Endodermal cell (in vitro differentiated cells): ENCODE data around the gene PDZD7. TPM values are rescaled to one million over a fixed set of nuclear protein-coding genes. Genes with fewer than 3 reads are reported as not detected.

Source experiments
- DNase-seq: peaks from one replicate; pipeline ENCODE4 v3.0.0-alpha.2; 2017
- H3K27ac ChIP-seq: 2 replicates; pipeline ENCODE4 v1.5.1; 2013; ENCODE audit warnings: mild to moderate bottlenecking, low read depth, low read length, moderate library complexity
- H3K27me3 ChIP-seq: 2 replicates; pipeline ENCODE4 v1.6.1; 2013; ENCODE audit warnings: mild to moderate bottlenecking, low read length, moderate library complexity; ENCODE audit not compliant: insufficient read depth, control insufficient read depth, poor library complexity, severe bottlenecking
- H3K36me3 ChIP-seq: 2 replicates; pipeline ENCODE4 v1.7.0; 2013; ENCODE audit warnings: mild to moderate bottlenecking, low read length, moderate library complexity; ENCODE audit not compliant: control insufficient read depth, insufficient read depth
- H3K4me1 ChIP-seq: one replicate; pipeline ENCODE4 v1.7.0; 2013; ENCODE audit warnings: low read length; ENCODE audit not compliant: control insufficient read depth, insufficient read depth
- H3K4me3 ChIP-seq: 2 replicates; pipeline ENCODE4 v1.5.1; 2013; ENCODE audit warnings: mild to moderate bottlenecking, low read length, moderate library complexity
- H3K9ac ChIP-seq: 2 replicates; pipeline ENCODE4 v1.6.1; 2013; ENCODE audit warnings: mild to moderate bottlenecking, low read length, moderate library complexity; ENCODE audit not compliant: poor library complexity, severe bottlenecking; ENCODE audit errors: extremely low read depth
- H3K9me3 ChIP-seq: 2 replicates; pipeline ENCODE4 v1.6.1; 2013; ENCODE audit warnings: mild to moderate bottlenecking, low read length, moderate library complexity; ENCODE audit not compliant: control insufficient read depth
- H3K27ac Mint-ChIP-seq: 2 replicates; pipeline ENCODE4 v1.8.0; 2020; ENCODE audit warnings: mixed read lengths
- H3K27me3 Mint-ChIP-seq: 2 replicates; pipeline ENCODE4 v1.8.0; 2021; ENCODE audit warnings: mild to moderate bottlenecking, mixed read lengths; ENCODE audit not compliant: insufficient read depth
- H3K36me3 Mint-ChIP-seq: 2 replicates; pipeline ENCODE4 v1.8.0; 2020; ENCODE audit warnings: low read depth, mixed read lengths
- H3K4me1 Mint-ChIP-seq: 2 replicates; pipeline ENCODE4 v1.8.0; 2020; ENCODE audit warnings: mixed read lengths
- H3K4me3 Mint-ChIP-seq: 2 replicates; pipeline ENCODE4 v1.8.0; 2020; ENCODE audit warnings: mild to moderate bottlenecking, moderate library complexity, mixed read lengths
- H3K9me3 Mint-ChIP-seq: 2 replicates; pipeline ENCODE4 v1.8.0; 2020; ENCODE audit warnings: mild to moderate bottlenecking, mixed read lengths
- WGBS, 2 experiments: methylation state at CpG; one replicate each; pipeline versions ENCODE4 v1.1.5 to v1.1.7; 2013; ENCODE audit warnings: missing lambda C conversion rate in 2 of 2, mixed read lengths in 1 of 2; ENCODE audit not compliant: insufficient coverage in 1 of 2, insufficient read length in 1 of 2; 5-methylcytosine and 5-hydroxymethylcytosine counted together
- long read RNA-seq, 4 experiments: library from polyadenylated mRNA in 2 of 4; library from RNA in 1 of 4; library from capped mRNA in 1 of 4; stranded (forward) in 3 of 4; unstranded in 1 of 4; transcript quantifications; one replicate each; pipeline ENCODE4 v2.0.0, GENCODE V29; 2020 to 2021; ENCODE audit warnings: inconsistent platforms in 1 of 4
- polyA plus RNA-seq, 2 experiments: library from polyadenylated mRNA; stranded (reverse); fragments of 50-300 nt; gene quantifications; one replicate each; pipeline ENCODE4 v1.2.3, GENCODE V29; 2013
- total RNA-seq, 2 donors: library from RNA; stranded (reverse); fragmentation: NEBNext Ultra II Directional in 1 of 2; extraction: Animal tissue kit (Norgen Biotek cat#: 25700) in 1 of 2; gene quantifications; 2 replicates in 1 of 2; 3 replicates in 1 of 2; pipeline ENCODE4 v1.2.1, GENCODE V29; 2021
- TF ChIP-seq, protein P1 (sequence below): fragments of 200-600 bp; sonication (generic); conservative IDR thresholded peaks from 2 replicates; pipeline ENCODE4 v1.5.0; 2021; ENCODE audit warnings: antibody characterized with exemption, mild to moderate bottlenecking

Gene PDZD7
- 1 to 10 TPM in 1 of 2 donors, under 1 TPM in 1; 0.49 to 1.1 TPM for total RNA-seq
- 0.53 TPM for polyA plus RNA-seq (2013, experiment 1 of 2)
- polyA plus RNA-seq (2013, experiment 2 of 2), result 0.50 TPM
- long read RNA-seq, experiment 1, result 0 reads
- long read RNA-seq, experiment 2, partial matches to known transcripts, result 0 of 3 reads
- long read RNA-seq, experiment 2, other reads (novel, unspliced or antisense), result 1 of 3 reads
- long read RNA-seq, experiment 3, partial matches to known transcripts, result 0 of 4 reads
- long read RNA-seq, experiment 3, other reads (novel, unspliced or antisense), result 3 of 4 reads
- long read RNA-seq, experiment 4, partial matches to known transcripts, result 0 of 1 reads
- long read RNA-seq, experiment 4, other reads (novel, unspliced or antisense), result 0 of 1 reads

DNA sequence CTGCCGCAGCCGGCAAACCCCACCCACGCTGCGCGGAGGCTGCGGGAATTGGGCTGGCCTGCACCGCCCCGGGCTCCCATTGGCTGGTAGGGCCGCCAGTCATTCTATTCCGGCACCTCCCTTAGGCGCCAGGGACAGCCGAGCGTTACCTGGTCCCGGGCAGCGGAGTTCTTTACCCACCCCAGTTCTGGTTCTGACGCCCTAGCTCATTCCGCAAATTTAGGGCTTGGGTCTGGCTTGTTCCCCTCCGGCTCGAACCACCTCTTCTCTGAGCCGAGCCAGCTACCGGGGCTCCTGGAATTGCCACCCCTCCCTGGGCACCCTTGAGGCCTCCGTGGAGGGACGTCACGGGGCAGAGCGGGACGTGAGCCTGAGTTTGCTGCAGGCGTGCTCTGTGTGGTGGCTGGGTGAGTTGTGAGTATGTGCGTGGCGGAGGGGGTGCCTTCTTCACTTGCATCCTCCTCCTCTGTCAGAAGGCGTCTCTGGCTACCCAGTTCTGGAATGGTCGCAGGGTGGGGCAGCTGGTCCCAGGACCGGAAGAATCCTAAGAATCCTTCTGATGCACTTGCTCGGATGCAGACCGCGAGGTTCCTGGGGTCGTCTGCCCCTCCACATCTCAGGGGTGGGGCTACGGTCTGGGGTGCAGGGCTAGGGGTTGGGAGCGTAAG, at the start of gene PDZD7, which contains the start of gene SFXN3:
PDZD7 (minus strand) TSS at position 2 of the 668 bp plus-strand sequence. CDS start 910 bp downstream, outside the sequence.
SFXN3 (plus strand) TSS at position 107 of the 668 bp plus-strand sequence. CDS start 3,461 bp downstream, outside the sequence.
- H3K9ac ChIP-seq, result no peak within 1 kb of the TSS
- H3K4me3 ChIP-seq, result peak within 1 kb of the TSS; percentile 83
- Mint-ChIP-seq H3K36me3 (no peaks in the 10 kb centered on the region), H3K4me3 (peak within 1 kb of the TSS; percentile 49), H3K27ac (peak within 1 kb of the TSS; percentile 48), H3K27me3 (peaks cover 82% of the 10 kb centered on the region), H3K9me3 (no peaks in the 10 kb centered on the region), H3K4me1 (peaks cover 32% of the 10 kb centered on the region)
- H3K27ac ChIP-seq, result no peak within 1 kb of the TSS
- H3K27me3 ChIP-seq, result peaks cover 63% of the 10 kb centered on the region
- peak; percentile 98 for DNase-seq
- TF ChIP-seq, protein P1, sequence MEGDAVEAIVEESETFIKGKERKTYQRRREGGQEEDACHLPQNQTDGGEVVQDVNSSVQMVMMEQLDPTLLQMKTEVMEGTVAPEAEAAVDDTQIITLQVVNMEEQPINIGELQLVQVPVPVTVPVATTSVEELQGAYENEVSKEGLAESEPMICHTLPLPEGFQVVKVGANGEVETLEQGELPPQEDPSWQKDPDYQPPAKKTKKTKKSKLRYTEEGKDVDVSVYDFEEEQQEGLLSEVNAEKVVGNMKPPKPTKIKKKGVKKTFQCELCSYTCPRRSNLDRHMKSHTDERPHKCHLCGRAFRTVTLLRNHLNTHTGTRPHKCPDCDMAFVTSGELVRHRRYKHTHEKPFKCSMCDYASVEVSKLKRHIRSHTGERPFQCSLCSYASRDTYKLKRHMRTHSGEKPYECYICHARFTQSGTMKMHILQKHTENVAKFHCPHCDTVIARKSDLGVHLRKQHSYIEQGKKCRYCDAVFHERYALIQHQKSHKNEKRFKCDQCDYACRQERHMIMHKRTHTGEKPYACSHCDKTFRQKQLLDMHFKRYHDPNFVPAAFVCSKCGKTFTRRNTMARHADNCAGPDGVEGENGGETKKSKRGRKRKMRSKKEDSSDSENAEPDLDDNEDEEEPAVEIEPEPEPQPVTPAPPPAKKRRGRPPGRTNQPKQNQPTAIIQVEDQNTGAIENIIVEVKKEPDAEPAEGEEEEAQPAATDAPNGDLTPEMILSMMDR, result no peak
- 1 to 3% methylated on average over 12 to 38 of the region's 38 CpGs for WGBS, 2 experiments
- H3K4me1 ChIP-seq, result peaks cover 4% of the 10 kb centered on the region
- H3K9me3 ChIP-seq, result no peaks in the 10 kb centered on the region
- H3K36me3 ChIP-seq, result no peaks in the 10 kb centered on the region

DNA sequence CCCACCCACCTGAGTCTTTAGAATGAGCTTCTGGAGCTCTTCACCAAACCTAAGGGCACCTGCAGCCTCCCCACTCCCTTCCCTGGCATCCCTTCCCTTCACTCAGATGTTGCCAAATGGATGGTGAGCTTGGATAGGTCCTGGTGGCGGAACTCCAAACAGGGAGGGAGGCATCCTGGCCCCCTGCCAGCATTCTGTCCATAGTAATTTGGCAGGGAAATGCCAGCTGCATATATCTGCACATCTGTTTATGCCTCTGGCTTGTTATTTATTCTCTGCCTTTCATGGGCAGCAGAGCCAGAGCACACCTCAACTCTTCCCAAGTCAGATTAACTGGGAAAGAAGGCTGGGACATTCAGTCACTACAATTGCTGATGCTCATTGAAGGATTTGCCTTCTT, 48.9 kb upstream of the PDZD7 start:
- Histone ChIP-seq H3K4me3 (no peak overlapping the region), H3K9me3 (no peaks in the 10 kb centered on the region), H3K9ac (no peak overlapping the region), H3K27me3 (peaks cover 77% of the 10 kb centered on the region), H3K27ac (no peak overlapping the region), H3K36me3 (no peaks in the 10 kb centered on the region), H3K4me1 (no peaks in the 10 kb centered on the region)
- H3K4me3 Mint-ChIP-seq, result no peak overlapping the region
- H3K9me3 Mint-ChIP-seq, result no peaks in the 10 kb centered on the region
- no peak overlapping the region for H3K27ac Mint-ChIP-seq
- no peaks in the 10 kb centered on the region for H3K36me3 Mint-ChIP-seq
- WGBS, 2 experiments, result 80 to 100% methylated on average over 1 of the region's 1 CpG
- H3K4me1 Mint-ChIP-seq, result peaks cover 6% of the 10 kb centered on the region
- H3K27me3 Mint-ChIP-seq, result peaks cover 68% of the 10 kb centered on the region
- TF ChIP-seq, protein P1, result no peak
- no peak for DNase-seq

DNA sequence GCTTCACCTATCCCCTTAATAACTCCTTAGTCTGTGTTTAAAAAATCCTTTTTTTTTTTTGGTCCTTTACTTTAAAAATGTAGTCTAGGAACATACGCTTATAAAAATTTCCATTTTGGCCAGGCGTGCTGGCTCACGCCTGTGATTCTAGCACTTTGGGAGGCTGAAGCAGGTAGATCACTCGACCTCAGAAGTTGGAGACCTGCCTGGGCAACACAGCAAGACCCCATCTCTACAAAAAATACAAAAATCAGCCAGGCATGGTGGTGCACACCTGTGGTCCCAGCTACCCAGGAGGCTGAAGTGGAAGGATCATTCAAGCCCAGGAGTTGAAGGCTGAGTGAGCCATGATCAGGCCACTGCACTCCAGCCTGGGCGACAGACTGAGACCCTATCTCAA, 45.7 kb upstream of the PDZD7 start:
- no peak overlapping the region for H3K4me3 Mint-ChIP-seq
- Histone ChIP-seq H3K36me3 (no peaks in the 10 kb centered on the region), H3K27me3 (peaks cover 69% of the 10 kb centered on the region), H3K27ac (no peak overlapping the region), H3K4me1 (no peaks in the 10 kb centered on the region), H3K4me3 (no peak overlapping the region), H3K9ac (no peak overlapping the region), H3K9me3 (no peaks in the 10 kb centered on the region)
- DNase-seq, result no peak
- H3K9me3 Mint-ChIP-seq, result no peaks in the 10 kb centered on the region
- peaks cover 6% of the 10 kb centered on the region for H3K4me1 Mint-ChIP-seq
- TF ChIP-seq, protein P1, result no peak
- peaks cover 69% of the 10 kb centered on the region for H3K27me3 Mint-ChIP-seq
- no peaks in the 10 kb centered on the region for H3K36me3 Mint-ChIP-seq
- WGBS, 2 experiments, result 90% methylated on average over 5 of the region's 5 CpGs; no CpG with 5 or more reads in 1 of the 2 experiments
- no peak overlapping the region for H3K27ac Mint-ChIP-seq
